GM12874 (cell line): ENCODE results near the gene PCDHGA6.
A peak's percentile ranks its signal among the peaks of the same experiment; 100 is the strongest.

Source experiments
- TF ChIP-seq, protein P1 (sequence below): IDR thresholded peaks from 2 replicates; pipeline ENCODE4 v1.5.1; 2011; ENCODE audit warnings: low read depth, mild to moderate bottlenecking, control low read depth, low read length, moderate library complexity; ENCODE audit not compliant: insufficient read depth

Gene PCDHGA6

GRCh38 chr5:141397756-141398551, 24.3 kb downstream of the PCDHGA6 start, which contains the start of gene PCDHGB5:
Gene PCDHGB5 (plus strand): TSS chr5:141397947. CDS start chr5:141398128, 181 bp downstream.
- TF ChIP-seq, protein P1, sequence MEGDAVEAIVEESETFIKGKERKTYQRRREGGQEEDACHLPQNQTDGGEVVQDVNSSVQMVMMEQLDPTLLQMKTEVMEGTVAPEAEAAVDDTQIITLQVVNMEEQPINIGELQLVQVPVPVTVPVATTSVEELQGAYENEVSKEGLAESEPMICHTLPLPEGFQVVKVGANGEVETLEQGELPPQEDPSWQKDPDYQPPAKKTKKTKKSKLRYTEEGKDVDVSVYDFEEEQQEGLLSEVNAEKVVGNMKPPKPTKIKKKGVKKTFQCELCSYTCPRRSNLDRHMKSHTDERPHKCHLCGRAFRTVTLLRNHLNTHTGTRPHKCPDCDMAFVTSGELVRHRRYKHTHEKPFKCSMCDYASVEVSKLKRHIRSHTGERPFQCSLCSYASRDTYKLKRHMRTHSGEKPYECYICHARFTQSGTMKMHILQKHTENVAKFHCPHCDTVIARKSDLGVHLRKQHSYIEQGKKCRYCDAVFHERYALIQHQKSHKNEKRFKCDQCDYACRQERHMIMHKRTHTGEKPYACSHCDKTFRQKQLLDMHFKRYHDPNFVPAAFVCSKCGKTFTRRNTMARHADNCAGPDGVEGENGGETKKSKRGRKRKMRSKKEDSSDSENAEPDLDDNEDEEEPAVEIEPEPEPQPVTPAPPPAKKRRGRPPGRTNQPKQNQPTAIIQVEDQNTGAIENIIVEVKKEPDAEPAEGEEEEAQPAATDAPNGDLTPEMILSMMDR: peak; percentile 82

- TF ChIP-seq, protein P1: 0 out of 2 replicates have a peak, but pooled peaks have one; percentile 1
These were observed 24.9 kb downstream of the PCDHGA6 start for GRCh38 chr5:141398608-141399007.

DNA sequence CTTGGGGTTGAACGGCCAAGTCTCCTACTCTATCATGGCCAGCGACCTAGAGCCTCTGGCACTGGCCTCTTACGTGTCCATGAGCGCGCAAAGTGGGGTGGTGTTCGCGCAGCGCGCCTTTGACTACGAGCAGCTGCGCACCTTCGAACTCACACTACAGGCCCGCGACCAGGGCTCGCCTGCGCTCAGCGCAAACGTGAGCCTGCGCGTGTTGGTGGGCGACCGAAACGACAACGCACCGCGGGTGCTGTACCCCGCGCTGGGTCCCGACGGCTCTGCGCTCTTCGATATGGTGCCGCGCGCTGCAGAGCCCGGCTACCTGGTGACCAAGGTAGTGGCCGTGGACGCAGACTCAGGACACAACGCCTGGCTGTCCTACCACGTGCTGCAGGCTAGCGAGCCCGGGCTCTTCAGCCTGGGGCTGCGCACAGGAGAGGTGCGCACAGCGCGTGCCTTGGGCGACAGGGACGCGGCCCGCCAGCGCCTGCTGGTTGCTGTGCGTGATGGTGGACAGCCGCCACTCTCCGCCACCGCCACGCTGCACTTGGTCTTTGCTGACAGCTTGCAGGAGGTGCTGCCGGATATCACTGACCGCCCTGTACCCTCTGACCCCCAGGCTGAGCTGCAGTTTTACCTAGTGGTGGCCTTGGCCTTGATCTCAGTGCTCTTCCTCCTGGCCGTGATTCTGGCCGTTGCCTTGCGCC, 26.0 kb downstream of the PCDHGA6 start:
- TF ChIP-seq, protein P1: no peak

- TF ChIP-seq, protein P1: no peak
These were observed 29.0 kb downstream of the PCDHGA6 start, which contains the start of gene PCDHGA9 for GRCh38 chr5:141402553-141403243. Gene PCDHGA9 (plus strand): TSS chr5:141402778. CDS start chr5:141402953, 175 bp downstream.

DNA sequence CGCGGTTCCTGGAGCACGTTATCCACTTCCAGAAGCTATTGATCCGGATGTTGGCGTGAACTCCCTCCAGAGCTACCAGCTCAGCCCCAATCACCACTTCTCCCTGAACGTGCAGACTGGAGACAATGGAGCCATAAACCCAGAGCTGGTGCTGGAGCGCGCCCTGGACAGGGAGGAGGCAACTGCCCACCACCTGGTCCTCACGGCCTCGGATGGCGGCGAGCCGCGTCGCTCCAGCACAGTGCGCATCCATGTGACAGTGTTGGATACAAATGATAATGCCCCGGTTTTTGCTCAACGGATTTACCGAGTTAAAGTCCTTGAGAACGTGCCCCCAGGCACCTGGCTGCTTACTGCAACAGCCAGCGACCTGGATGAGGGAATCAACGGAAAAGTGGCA, 29.7 kb downstream of the PCDHGA6 start:
- TF ChIP-seq, protein P1: no peak

DNA sequence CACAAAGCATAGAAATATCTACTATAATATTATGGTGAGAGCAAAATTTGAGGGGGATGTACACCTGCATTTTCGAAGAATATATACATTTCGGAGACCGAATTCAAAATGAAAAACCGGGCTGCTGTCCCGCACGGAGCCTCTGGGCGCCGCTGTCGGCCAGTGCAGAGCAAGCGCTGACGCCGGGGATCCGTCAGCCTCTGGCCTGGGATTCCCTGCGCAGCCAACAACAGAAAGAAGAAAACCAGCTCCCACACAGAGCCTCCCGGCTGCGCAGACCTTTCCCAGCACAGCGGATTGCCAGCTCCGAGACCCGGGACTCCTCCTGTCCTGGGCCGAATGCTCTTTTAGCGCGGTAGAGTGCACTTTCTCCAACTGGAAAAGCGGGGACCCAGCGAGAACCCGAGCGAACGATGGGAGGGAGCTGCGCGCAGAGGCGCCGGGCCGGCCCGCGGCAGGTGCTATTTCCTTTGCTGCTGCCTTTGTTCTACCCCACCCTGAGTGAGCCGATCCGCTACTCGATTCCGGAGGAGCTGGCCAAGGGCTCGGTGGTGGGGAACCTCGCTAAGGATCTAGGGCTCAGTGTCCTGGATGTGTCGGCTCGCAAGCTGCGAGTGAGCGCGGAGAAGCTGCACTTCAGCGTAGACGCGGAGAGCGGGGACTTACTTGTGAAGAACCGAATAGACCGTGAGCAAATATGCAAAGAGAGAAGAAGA, 34.3 kb downstream of the PCDHGA6 start, which contains the start of gene PCDHGB6:
Gene PCDHGB6 (plus strand): TSS at position 232 of the 716 bp plus-strand sequence. CDS start 182 bp downstream, at position 414.
- TF ChIP-seq, protein P1: peak; percentile 78
